ENCODE results near the gene EXOC5.
"Not testable (repeated sequence)": the region's sequence is repeated elsewhere in the genome, so short reads cannot be mapped to it uniquely, and the experiment has no call there.

The EXOC5 gene

DNA sequence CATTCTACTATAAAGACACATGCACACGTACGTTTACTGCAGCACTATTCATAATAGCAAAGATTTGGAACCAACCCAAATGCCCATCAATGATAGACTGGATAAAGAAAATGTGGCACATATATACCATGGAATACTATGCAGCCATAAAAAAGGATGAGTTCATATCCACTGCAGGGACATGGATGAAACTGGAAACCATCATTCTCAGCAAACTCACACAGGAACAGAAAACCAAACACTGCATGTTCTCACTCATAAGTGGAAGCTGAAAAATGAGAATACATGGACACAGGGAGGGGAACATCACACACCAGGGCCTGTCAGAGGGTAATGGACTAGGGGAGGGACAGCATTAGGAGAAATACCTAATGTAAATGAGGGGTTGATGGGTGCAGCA lies 10.5 kb downstream of the EXOC5 start:
- DNase-seq = not testable (repeated sequence)

DNA sequence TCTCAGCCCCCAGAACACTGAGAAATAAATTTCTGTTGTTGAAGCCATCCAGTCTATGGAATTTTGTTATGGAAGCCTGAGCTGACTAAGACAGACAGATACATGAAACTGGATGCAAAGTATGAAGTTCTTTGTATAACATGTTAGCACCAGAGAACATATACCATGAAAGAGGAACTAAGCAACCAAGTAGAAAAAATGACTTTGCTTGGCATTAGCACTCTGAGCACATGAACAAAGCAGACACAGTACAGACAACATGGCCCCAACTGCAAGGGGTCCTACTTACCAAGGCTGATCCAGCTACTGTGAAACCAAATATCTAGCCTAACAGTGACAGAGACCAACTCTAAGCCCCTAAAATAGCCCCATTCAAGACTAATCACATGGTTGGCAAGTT lies 13.8 kb downstream of the EXOC5 start:
- DNase-seq = no peak

DNA sequence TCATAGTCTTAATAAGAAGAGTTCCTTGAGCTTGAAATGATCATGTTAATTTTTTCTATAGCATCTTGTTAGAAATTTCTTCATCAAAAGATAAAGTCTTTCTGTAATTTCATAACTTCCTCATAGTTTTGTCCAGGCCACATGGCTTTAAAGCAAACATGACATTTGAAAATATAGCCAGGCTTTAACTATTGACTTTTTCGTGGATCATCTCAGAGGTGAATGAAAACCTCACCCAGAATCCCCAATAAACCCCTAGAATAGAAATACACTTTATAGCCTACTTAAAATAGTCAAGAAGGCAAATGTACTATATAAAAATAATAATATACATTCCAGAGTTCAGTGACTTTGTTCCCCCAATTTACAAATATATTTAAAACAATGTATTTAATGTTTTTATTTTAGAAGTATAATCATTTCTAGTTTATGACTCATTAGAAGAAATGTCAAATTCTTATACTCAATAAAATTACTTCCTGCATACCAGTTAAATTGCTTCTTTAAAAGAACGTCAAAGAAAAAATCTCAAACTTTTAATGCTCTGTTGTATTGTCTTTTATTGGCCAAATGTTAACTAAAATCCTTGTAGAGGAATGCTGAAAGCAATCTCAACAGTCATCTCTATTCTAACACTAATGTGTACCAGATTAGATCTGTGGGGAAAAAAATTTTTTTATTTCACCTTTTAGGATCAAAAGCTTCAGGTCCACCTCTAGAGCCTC lies 21.6 kb downstream of the EXOC5 start:
- no peak for DNase-seq

DNA sequence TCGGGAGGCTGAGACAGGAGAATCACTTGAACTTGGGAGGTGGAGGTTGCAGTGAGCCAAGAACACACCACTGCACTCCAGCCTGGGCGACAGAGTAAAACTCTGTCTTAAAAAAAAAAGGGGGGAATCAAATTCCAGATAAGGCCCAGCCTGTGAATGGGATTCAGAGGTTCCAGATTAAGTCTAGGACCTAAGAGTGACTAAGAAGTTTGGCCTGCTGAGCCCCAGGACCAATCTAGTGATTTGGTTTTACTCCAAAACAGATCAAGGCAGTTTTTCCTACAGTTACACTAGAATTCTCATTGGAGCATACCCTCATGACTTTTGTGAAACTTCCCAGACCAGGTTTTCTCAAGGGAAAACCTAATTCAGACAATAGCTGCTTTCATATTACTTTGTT lies 22.8 kb downstream of the EXOC5 start:
- no peak for DNase-seq

DNA sequence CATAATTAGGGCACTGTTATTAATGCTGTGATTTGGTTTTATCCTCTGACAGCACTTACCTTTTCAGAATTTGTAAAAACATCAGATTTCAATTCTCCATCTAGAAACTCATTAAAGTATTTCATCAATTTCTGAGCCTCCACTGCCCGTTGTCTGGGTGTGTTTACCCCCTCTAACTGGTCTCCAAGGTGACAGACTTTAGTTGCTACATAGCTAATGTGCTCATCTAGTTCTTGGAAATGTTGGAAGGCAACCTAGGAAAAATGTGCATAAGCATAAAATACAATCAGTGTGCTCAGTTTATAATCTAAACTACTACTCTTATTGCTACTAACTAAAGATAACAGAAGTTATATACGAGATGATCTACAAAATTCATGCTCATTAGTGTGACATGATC lies 24.6 kb downstream of the EXOC5 start:
- no peak for DNase-seq

DNA sequence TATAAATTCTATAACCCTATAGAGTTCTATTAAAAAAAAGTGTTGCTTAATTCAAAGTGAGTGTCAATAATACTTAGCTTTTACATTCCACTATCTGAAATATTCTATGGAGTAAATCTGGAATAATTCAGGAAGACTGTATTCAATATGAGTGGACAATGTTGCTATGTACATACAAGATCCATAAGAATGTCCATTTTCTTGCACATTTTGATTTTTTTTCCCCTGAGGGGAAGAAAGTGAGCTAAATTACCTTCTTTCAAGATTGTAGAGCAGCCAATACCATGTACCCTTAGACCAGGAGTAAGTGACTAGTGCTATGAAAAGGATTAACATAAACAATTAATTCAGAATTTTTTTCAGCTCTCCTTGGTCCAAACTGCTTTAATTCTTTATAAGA lies 25.4 kb downstream of the EXOC5 start:
- DNase-seq = no peak

DNA sequence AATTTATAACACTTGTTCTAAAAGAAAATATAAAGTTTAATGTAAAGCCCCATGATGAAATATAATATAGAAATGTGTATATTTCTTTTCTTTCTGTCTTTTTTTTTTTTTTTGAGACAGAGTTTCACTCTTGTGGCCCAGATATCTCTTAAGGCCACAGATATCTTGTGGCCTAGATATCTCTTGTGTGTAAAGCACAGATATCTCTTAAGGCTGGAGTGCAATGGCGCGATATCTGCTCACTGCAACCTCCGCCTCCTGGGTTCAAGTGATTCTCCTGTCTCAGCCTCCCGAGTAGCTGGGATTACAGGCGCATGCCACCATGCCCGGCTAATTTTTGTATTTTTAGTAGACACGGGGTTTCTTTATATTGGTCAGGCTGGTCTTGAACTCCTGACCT lies 28.6 kb downstream of the EXOC5 start:
- not testable (repeated sequence) for DNase-seq

DNA sequence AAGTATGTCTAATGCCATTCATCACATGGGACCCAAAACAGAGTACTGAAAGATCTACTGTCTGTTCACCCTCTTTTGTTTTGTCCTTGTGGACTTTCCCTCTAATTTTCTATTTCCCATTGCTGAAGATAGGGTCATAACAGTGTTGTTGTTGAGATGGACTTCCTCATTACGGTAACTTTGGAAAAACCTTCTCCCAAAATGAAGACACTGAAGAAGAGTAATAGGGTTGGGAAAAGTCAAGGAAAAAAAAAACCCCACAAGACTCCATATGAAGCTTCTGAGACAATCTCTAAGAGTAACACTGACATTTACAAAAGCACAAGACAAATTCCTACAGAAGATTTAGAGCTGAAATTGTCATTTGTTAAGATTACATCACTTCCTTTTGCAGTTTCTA lies 36.7 kb downstream of the EXOC5 start:
- DNase-seq = no peak

DNA sequence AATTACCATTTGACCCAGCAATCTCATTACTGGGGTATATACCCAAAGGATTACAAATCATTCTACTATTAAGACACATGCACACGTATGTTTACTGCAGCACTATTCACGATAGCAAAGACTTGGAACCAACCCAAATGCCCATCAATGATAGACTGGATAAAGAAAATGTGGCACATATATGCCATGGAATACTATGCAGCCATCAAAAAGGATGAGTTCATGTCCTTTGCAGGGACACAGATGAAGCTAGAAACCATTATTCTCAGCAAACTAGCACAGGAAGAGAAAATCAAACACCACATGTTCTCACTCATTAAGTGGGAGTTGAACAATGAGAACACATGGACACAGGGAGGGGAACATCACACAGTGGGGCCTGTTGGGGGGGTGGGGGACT lies 40.4 kb downstream of the EXOC5 start:
- DNase-seq = not testable (repeated sequence)

DNA sequence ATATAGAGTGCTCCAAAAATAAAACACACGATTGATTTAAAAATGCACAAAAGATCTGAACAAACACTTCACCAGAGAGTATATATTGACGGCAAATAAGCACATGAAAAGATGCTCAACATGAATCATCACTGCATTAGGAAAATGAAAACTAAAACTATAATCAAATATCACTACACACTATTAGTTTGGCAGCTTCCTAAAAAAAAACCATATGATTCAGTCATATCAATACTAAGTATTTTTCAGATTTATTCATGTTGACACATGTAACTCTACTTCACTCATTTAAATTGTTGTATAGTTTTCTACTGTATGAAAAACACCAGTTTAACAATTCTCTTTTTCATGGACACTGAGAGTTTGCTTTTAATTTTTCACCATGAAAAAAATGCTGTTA lies 41.6 kb downstream of the EXOC5 start:
- no peak for DNase-seq

DNA sequence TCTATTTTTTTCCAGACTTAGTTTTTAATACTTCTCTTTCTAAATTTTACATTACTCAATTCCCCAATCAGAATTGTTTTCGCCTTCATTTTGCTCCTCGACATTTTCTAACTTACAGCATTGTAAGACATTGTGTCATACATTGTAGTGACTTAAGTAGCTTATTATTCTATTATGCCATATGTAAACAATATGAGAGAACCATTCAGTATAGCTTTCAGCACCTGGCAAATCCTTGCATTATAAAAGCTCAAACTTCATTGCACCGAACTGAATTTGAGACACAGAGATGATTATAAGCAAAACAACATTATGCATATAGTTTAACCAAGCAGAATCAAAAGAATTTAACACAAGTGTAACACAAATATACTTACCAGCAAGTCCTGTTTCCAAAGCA lies 46.8 kb downstream of the EXOC5 start:
- no peak for DNase-seq

DNA sequence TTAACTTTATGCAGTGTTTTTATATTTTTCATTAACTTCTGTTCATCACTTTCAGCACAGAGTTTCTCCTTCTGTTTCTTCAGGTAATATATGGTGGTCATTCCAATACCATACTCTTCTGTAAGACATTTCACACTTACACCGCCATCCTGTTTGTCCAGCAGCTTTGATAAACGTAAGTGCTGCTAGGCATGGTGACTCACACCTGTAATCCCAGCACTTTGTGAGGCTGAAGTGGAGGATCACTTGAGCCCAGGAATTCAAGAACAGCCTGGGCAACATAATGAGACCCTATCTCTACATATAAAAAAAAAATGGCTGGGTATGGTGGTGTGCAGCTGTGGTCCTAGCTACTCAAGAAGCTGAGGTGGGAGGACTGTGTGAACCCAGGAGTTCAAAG lies 55.8 kb downstream of the EXOC5 start:
- no peak for DNase-seq

DNA sequence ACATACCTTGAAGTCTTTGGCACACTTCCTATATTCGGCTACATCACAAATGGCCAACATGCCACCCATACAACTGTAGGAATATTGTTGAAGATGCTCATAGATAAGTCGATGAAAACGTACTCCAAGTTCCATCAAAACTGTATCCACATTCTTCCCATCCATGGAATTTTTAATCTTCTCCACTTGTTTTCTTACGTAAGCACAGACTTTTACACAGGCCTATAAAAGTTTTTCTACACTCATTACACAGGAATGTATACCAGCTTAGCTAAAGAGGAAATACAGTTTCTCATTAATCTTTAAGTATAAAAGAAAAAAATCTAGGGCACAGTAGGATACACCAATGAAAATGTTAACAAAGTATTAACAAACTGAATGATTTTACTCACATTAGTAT lies 59.1 kb downstream of the EXOC5 start:
- DNase-seq = no peak

DNA sequence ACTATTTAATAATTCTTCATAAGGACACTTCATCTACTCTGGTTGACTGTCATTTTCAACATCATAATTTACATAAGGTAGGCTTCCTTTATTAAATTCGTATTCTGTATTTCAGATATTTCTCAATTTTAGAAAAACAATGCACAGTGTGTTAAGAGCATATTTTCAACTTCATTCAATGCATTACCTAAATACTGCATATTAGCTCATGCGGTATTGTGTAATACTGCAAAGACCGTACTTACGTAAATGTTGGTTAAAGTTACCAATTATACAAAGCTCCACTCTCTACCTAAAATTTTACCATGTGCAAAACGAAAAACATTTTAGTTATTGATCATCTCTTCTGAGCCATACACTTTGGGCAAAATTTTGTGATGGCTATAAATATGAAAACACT lies 62.8 kb downstream of the EXOC5 start:
- DNase-seq = no peak

DNA sequence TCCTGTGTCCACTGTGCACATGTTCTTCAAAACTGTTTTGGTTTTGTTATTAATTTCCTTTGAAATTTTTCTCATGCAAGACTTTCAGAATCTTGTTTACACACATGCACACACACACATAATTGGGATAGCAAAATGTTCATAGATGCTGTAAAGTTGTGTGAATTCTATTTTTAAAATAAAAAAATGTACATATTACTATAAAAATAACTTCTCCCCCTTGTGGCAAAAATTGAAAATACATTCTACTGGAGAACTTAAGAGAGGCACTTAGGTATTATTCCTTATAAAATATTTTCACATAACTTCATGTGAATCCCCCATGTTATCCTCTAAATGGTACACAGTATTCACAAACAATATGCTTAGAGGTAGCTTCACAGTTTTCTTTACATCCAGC lies 66.0 kb downstream of the EXOC5 start:
- not testable (repeated sequence) for DNase-seq

DNA sequence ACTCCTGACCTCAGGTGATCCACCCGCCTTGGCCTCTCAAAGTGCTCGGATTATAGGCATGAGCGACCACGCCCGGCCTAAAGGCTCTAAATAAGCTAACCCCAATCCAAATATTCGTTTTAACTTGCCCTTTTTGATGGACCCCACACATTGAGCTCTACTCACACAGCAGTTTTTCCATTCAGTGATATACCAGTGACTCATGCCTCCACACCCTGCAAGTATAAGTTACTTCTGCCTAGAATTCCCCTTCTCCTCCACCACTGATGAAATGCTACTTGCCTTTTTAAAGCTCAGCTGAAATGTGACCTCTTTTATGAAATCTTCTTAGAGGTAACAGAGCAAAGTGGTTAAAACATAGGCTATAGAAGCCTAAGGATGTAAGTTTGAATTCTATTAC lies 68.8 kb downstream of the EXOC5 start:
- no peak for DNase-seq

DNA sequence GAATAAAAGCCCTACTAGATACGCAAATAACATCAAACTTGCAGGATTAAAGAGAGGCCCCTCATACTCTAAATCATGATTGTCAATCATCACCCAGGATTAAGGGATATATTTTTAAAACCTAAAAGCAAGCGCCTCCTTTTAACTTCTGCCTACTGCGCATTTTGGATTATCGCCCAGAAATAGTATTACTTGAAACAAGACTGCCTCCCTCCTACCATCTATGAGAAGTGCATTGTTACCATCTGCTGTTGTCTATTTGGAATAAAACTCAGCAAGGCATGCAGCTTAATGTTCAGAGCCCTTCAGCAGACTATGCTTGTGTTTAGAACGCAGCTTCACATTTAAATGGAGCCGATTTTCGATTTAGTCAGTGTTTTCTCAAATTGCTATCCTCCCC lies 79.6 kb downstream of the EXOC5 start:
- no peak for DNase-seq

DNA sequence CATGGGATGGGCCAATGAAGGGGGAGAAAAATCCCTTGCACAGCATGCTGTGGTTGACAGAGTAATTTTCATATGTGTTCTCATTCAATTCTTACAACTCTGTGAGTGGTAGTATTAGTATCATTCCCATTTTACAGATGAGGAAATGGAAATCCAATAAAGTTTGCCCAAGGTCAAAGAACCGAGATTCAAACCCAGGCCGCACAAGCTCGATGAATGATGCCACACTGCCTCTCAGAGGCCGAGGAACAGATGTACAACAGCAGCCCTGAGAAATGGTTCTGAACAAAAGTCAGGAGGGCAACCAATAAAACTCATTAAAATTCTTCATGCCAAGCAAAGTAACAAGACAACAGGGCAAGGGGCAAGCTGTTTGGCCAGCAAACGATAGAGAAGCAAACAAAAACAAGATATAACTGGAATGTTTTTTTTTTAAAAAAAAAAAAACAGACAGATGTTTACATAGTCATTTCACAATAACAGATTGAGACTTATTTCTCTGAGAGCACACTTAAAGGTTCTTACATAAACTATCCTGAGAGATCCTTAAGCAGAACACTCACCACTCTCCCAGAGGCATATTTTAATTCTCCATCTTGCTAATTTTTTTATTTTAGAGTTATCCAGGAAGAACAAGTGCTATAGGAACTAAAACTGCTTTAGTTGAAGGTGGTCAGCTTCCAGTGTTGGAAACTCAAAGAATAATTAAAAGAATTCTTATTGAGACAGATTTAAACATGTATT lies 85.8 kb downstream of the EXOC5 start:
- no peak for DNase-seq

DNA sequence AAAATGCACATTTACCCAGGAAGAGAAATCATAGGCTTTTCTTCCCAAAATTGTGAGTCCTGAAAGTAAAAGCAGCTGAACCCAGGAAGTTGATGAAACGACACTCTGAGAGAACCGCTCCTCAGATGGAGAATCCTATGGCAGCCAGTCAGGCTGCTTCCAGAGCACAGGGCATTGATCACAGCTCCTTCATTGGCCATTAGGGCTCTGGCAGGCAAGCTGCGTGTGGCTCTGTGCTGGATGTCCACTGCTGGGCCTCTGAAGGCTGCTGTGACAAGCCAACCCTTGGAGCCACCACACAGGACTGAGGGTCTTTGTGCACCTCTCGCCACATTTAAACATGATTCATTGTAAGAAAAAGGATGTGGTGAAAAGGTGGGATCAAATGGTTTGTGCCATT lies 89.4 kb downstream of the EXOC5 start:
- DNase-seq = no peak

DNA sequence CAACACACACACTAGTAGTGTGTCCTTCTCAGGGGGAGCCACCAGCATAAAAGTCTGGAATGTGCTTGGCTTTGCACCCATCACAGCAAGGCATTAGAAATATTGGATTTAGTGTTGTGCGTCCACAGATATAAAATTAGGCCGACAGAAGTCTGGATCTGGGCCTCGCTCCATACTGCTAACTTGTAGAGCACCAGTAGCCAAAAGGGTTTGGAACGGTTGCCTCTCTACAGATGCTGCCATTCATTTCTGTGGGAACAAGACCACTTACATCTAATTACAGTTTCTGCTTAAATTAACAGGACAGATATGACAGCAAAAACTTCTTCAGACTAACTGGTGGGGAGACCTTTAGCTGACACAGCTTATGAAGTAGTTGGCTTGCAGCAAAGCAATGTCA lies 94.2 kb downstream of the EXOC5 start:
- no peak for DNase-seq

DNA sequence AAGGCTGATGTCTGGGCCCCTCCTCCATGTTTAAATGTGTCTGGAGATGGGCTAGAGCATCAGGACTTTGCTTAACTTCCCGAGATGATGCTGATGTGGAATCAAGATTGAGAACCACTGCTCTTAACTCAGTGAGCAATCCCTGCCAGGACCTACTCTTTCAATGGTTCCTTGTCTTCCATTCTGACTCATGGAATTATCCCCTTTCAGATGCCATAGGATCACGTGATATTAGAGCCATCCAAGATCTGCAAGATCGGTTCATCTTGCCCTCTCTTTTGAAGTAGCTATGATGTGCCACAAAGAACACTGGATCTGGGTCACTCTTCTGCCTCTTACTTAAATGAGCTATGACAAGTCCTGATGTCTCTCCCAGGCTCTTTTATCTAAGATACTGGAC lies 96.8 kb downstream of the EXOC5 start:
- DNase-seq = no peak

DNA sequence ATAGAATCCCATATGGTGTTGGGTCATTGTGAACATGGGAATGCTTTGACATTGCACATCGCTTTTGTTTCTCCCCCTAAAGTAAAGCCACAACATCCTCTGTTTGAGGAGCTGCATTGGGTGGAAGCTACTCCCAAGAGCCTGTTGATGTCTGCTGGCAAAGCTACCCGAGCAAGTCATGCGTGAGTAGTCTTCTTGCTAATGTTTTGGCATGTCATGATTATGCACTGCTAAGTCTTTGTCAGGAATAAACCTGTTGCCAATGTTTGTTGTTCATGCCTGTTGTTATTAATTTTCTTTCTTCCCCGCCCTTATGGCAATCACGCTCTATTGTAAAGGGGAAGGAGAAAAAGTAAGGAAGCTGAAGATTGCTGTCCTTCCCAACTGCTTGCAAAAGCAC lies 97.3 kb downstream of the EXOC5 start:
- DNase-seq = no peak

DNA sequence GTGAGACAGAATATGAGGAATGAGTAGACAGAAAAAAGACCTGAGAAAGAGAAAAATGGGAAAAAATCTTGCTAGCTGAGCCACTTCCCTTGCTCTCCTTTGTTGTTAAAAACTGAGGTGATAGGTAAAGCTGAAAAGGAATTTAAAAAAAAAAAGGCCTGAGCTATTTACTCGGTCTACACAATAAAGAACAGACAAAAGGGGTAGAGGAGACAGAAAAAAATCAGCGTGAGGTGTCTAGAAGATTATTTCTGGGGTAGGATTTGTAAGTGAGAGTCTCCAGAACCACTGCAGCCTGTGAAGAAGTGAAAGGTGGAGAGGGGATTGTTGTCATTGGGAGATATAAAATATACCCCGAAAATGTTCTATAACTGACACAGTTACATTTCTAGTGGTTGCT lies 98.8 kb downstream of the EXOC5 start:
- no peak for DNase-seq

DNA sequence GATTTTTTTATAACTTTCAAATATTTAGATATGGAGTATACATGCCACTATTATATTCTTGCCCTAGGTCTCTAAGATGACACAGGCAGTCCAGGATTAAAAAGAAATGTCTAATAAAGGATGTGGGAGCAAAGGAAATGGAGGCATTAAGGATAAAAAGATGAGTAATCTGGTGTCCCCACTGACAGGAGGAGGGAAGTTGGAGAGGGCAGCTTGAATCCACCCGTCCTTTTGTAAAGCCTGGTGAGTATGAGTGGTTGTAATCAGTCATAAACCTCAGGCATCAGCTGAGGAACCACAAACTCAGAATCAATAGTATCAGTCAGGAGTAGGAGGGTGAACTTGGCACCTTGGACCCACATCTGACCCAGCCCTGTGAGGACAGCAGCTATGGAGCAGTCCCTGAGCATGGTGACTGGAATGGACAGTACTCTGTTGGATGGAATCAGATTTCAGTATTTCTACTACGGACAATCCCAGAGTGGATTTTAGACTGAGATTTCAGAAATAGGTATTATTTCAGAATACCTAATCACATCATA lies 100.5 kb downstream of the EXOC5 start:
- DNase-seq = no peak

All from GDM1 (cell line).